LHCN-M2 (cell line): ENCODE measurements around the gene UNC13A. TPM values are rescaled to one million over a fixed set of nuclear protein-coding genes. Genes with fewer than 3 reads are reported as not detected.
"Not testable (repeated sequence)": the region's sequence is repeated elsewhere in the genome, so short reads cannot be mapped to it uniquely, and the experiment has no call there.

ENCODE experiments used
- DNase-seq: peaks from one replicate; pipeline ENCODE4 v3.0.0-alpha.2; 2012; ENCODE audit warnings: low read depth
- total RNA-seq: library from RNA; depleted of rRNA; stranded (reverse); fragments of >200 nt; gene quantifications from 2 replicates; pipeline ENCODE4 v1.2.3, GENCODE V29; 2014; rRNA removed

The UNC13A gene
- total RNA-seq, 1 experiment from 2014 or later: not detected

GRCh38 chr19:17570291-17570690, 117.9 kb downstream of the UNC13A start:
- DNase-seq: not testable (repeated sequence)

- no peak for DNase-seq
These were observed 120.2 kb downstream of the UNC13A start for GRCh38 chr19:17567940-17568339.

DNA sequence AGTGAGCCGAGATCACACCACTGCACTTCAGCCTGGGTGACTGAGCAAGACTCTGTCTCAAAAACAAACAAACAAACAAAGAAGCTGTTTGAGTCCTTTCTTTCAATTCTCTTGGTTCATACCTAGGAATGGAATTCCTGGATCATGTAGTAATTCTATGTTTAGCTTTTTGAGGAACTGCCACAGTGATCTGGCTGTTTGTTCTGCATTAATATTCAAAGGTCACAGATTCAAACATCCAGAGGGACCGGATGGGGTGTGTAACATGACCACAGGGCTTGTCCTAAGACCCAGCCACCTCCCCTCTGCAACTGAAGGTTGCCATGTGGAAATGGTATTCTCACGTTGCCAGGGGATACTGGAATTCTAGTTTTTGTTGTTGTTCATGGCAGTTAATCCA, 122.5 kb downstream of the UNC13A start:
- no peak for DNase-seq

DNA sequence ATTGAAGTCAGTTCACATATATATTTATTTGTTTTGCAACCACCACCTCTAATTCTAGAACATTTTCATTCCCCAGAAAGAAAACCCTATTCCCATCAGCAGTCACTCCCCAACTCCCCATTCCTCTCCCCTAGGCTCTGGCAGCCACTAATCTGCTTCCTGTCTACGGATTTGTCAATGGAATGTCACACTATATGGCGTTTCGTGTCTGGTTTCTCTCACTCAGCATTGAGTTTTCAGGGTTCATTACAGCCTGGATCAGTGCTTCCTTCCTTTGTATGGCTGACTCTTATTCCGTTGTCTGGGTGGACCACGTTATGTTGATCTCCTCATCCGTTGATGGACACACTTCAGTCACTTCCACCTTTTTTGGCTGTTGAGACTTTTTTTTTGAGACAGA, 123.4 kb downstream of the UNC13A start:
- no peak for DNase-seq

DNA sequence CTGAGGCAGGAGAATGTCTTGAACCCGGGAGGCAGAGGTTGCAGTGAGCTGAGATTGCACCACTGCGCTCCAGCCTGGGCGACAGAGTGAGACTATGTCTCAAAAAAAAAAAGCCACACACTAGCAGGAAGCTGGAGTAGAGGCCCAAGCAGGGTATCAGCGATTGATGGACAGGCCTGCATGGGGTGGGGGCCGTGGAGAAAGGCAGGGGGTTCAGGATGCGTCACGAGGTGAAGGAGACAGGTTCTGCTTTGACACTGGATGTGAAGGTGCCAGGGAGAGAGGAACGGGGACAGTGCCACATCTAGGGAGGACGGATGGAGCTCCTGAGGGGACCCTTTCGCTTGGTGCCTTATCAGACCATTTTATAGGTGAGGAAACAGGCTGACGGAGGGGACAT, 125.6 kb downstream of the UNC13A start:
- no peak for DNase-seq

GRCh38 chr19:17562097-17562496, 126.1 kb downstream of the UNC13A start:
- no peak for DNase-seq

GRCh38 chr19:17560205-17560595, 128.0 kb downstream of the UNC13A start:
- DNase-seq: no peak

- DNase-seq: no peak
These were observed 130.7 kb downstream of the UNC13A start for GRCh38 chr19:17557466-17557865.

DNA sequence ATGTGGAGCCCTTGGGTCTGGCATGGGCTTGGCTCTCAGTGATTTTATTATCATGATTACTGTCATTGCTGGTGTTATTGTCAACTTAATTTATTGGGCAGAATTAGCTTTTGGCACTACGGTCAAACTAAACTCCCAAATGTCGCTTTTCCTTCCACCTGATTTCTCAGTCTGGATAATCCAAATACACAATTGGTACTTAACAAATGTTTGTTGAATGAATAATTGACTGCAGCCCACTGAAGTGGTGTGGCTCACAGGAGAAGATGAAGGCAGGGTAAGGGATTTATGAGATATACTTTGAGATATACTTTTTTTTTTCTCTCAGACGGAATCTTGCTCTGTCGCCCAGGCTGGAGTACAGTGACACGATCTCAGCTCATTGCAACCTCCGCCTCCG, 131.2 kb downstream of the UNC13A start:
- no peak for DNase-seq

GRCh38 chr19:17555929-17556813, 132.0 kb downstream of the UNC13A start:
- DNase-seq: peak; percentile 73

DNA sequence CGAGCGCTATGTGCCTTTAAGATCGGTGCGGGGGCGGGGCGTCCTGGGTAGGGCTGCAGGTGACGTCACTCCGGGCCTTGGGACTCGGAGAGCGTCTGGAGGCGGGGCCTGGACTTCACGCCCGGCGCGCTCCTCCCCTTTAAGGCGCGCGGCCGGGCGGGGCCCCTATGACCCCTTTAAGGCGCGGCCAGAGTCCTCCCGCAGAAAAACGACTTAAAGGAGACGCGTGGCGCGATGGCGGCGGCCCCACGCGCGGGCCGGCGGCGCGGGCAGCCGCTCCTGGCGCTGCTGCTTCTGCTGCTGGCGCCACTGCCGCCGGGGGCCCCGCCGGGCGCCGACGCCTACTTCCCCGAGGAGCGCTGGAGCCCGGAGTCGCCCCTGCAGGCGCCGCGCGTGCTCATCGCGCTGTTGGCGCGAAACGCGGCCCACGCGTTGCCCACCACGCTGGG, 132.7 kb downstream of the UNC13A start, which contains the start of gene COLGALT1:
COLGALT1 (plus strand) TSS at position 170 of the 449 bp plus-strand sequence; CDS start at position 235, 65 bp downstream.
- peak; percentile 97 for DNase-seq

GRCh38 chr19:17554968-17555479, 133.1 kb downstream of the UNC13A start:
- DNase-seq: no peak

GRCh38 chr19:17553256-17553655, 134.9 kb downstream of the UNC13A start:
- peak; percentile 95 for DNase-seq

DNA sequence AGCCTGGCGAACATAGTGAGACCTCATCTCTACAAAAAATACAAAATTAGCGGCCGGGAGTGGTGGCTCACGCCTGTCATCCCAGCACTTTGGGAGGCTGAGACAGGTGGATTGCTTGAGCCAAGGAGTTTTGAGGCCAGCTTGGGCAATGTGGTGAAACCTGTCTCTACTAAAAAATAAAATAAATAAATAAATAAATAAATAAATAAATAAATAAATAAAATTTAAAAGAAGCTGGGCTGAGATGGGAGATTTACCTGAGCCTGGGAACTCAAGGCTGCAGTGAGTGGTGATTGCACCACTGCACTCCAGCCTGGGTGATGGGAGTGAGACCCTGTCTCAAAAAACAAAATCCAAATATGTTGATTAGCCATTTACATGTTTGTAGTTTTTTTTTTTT, 135.4 kb downstream of the UNC13A start:
- DNase-seq: not testable (repeated sequence)

Other genes with a start within 250 kb of the UNC13A start
- gene TMEM221, start 239.7 kb downstream of the UNC13A start, total RNA-seq: not detected in 2 replicates
- not detected in 2 replicates for gene NXNL1, start 227.4 kb downstream of the UNC13A start, total RNA-seq
- gene SLC27A1, start 217.8 kb downstream of the UNC13A start, total RNA-seq: 10.0 and 14.1 TPM in 2 replicates
- gene PGLS, start 176.7 kb downstream of the UNC13A start, total RNA-seq: 87.7 and 99.5 TPM in 2 replicates
- gene COLGALT1, start 132.7 kb downstream of the UNC13A start, total RNA-seq: 79.3 and 86.9 TPM in 2 replicates
- 16.6 and 20.5 TPM in 2 replicates for gene MAP1S, start 31.1 kb upstream of the UNC13A start, total RNA-seq
- gene FCHO1, start 63.1 kb upstream of the UNC13A start, total RNA-seq: 0.06 and 0.80 TPM in 2 replicates
- gene B3GNT3, start 106.8 kb upstream of the UNC13A start, total RNA-seq: not detected in 2 replicates
- gene INSL3, start 133.2 kb upstream of the UNC13A start, total RNA-seq: not detected in 2 replicates
- 0.45 TPM in 1 of 2 replicates, not detected in the other for gene JAK3, start 159.6 kb upstream of the UNC13A start, total RNA-seq
- gene RPL18A, start 171.6 kb upstream of the UNC13A start, total RNA-seq: 953 and 1,102 TPM in 2 replicates
- gene SLC5A5, start 183.6 kb upstream of the UNC13A start, total RNA-seq: not detected in 2 replicates
- 60.8 and 62.1 TPM in 2 replicates for gene CCDC124, start 244.7 kb upstream of the UNC13A start, total RNA-seq